ENCODE data around the gene BCL7C. TPM values are rescaled to one million over a fixed set of nuclear protein-coding genes. Genes with fewer than 3 reads are reported as not detected.
A peak's percentile ranks its signal among the peaks of the same experiment; 100 is the strongest.

BCL7C gene
- total and polyA plus RNA-seq, 2 of the 13 experiments (the other 11 are each of a cell fraction or from before 2014, with no cell fraction given) = 17.7 to 33.8 TPM

GRCh38 chr16:30876867-30877266 lies 17.0 kb downstream of the BCL7C start (continued):
- peak; percentile 44 for TF ChIP-seq CTCF (CRISPR knock-in tag; IDR thresholded peaks at IDR 0.05)
- TF ChIP-seq RBFOX2 (IDR thresholded peaks at IDR 0.05; ENCODE audit: low read depth, low read length) = 0 out of 2 replicates have a peak, but pooled peaks have one; percentile 28
- TF ChIP-seq ARNT (IDR thresholded peaks at IDR 0.05) = no peak
- TF ChIP-seq, protein P1, sequence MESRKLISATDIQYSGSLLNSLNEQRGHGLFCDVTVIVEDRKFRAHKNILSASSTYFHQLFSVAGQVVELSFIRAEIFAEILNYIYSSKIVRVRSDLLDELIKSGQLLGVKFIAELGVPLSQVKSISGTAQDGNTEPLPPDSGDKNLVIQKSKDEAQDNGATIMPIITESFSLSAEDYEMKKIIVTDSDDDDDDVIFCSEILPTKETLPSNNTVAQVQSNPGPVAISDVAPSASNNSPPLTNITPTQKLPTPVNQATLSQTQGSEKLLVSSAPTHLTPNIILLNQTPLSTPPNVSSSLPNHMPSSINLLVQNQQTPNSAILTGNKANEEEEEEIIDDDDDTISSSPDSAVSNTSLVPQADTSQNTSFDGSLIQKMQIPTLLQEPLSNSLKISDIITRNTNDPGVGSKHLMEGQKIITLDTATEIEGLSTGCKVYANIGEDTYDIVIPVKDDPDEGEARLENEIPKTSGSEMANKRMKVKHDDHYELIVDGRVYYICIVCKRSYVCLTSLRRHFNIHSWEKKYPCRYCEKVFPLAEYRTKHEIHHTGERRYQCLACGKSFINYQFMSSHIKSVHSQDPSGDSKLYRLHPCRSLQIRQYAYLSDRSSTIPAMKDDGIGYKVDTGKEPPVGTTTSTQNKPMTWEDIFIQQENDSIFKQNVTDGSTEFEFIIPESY (CRISPR knock-in tag; IDR thresholded peaks at IDR 0.05) = peak; percentile 37; the same call in 1 of the 2 replicates
- no peak for TF ChIP-seq ZNF605 (CRISPR knock-in tag; IDR thresholded peaks at IDR 0.05)
- no peak for TF ChIP-seq ZNF615 (CRISPR knock-in tag; IDR thresholded peaks at IDR 0.05; ENCODE audit: borderline replicate concordance)
- TF ChIP-seq, protein P2, sequence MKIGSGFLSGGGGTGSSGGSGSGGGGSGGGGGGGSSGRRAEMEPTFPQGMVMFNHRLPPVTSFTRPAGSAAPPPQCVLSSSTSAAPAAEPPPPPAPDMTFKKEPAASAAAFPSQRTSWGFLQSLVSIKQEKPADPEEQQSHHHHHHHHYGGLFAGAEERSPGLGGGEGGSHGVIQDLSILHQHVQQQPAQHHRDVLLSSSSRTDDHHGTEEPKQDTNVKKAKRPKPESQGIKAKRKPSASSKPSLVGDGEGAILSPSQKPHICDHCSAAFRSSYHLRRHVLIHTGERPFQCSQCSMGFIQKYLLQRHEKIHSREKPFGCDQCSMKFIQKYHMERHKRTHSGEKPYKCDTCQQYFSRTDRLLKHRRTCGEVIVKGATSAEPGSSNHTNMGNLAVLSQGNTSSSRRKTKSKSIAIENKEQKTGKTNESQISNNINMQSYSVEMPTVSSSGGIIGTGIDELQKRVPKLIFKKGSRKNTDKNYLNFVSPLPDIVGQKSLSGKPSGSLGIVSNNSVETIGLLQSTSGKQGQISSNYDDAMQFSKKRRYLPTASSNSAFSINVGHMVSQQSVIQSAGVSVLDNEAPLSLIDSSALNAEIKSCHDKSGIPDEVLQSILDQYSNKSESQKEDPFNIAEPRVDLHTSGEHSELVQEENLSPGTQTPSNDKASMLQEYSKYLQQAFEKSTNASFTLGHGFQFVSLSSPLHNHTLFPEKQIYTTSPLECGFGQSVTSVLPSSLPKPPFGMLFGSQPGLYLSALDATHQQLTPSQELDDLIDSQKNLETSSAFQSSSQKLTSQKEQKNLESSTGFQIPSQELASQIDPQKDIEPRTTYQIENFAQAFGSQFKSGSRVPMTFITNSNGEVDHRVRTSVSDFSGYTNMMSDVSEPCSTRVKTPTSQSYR (CRISPR knock-in tag; IDR thresholded peaks at IDR 0.05; ENCODE audit: borderline replicate concordance) = peak; percentile 24; the same call in 1 of the 2 replicates
- 0 out of 2 replicates have a peak, but pooled peaks have one; percentile 10 for TF ChIP-seq PHF8 (CRISPR knock-in tag; IDR thresholded peaks at IDR 0.05)
- peak; percentile 32; the same call in 1 of the 2 replicates for TF ChIP-seq UBTF (CRISPR knock-in tag; IDR thresholded peaks at IDR 0.05)
- TF ChIP-seq ZNF790 (CRISPR knock-in tag; IDR thresholded peaks at IDR 0.05; ENCODE audit: borderline replicate concordance) = no peak
- no peak for TF ChIP-seq BCL6 (CRISPR knock-in tag; IDR thresholded peaks at IDR 0.05)
- no peak for TF ChIP-seq JUNB (CRISPR knock-in tag; IDR thresholded peaks at IDR 0.05; ENCODE audit: borderline replicate concordance)
- no peak for TF ChIP-seq ZNF674 (CRISPR knock-in tag; IDR thresholded peaks at IDR 0.05; ENCODE audit: low read depth)
- no peak for TF ChIP-seq POGZ (CRISPR knock-in tag; IDR thresholded peaks at IDR 0.05)
- TF ChIP-seq ZNF776 (CRISPR knock-in tag; IDR thresholded peaks at IDR 0.05) = no peak
- no peak for TF ChIP-seq HNRNPL (IDR thresholded peaks at IDR 0.05; ENCODE audit: low read depth, low read length)
- TF ChIP-seq ZNF446 (CRISPR knock-in tag; IDR thresholded peaks at IDR 0.05) = no peak
- TF ChIP-seq ATF6 (CRISPR knock-in tag; conservative IDR thresholded peaks at IDR 0.05) = no peak

Measured in HepG2 (cell line).